HS-27A (cell line): ENCODE data around the gene ARHGAP26.

Experiments
- DNase-seq: peaks from one replicate; pipeline ENCODE4 v3.0.0-alpha.2; 2012; ENCODE audit warnings: low read depth, missing footprints

ARHGAP26 gene

DNA sequence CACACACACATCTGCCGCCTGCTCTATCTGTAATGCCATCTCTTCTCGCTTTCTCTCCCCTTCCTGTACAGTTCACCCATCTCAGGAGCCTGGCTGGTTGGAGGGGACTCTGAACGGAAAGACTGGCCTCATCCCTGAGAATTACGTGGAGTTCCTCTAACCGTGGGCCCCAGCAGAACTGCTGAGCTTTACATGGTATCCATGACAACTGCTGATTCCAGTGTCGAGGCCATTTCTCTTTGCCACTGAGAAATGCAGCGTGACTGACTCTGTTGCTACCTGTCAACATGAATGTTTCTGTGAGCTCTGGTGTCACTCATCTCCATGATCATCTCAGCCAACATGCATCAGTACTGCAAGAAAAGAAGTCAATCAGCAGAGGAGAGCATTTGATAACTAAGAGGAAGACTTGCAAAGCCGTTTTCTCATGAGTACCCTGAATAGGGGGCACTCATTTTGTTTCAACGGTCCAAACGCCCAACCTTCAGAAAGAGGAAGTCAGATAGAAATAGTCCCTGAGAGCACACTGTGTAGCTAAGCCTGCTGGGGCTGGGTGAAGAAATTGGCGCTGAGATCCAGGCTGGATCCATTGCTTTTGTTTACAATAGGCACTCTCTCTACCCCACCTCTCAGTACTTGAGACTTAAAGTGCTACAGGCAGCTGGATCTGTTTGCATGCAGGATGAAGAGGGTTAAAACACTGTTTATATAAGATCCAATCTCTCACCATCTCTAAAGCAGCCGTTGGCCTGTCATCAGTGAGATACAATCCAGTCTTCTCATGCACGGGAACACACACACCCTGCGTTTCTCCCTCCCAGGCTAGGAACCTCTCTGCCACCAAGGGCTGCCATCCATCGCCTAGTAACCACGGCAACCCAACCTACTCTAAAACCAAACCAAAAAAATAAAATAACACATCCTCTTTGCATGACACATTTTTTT lies 452.4 kb downstream of the ARHGAP26 start:
- no peak for DNase-seq

GRCh38 chr5:143224672-143225071 lies 454.5 kb downstream of the ARHGAP26 start:
- DNase-seq, result no peak

- no peak for DNase-seq
These were observed 455.3 kb downstream of the ARHGAP26 start for GRCh38 chr5:143225511-143225910.

DNA sequence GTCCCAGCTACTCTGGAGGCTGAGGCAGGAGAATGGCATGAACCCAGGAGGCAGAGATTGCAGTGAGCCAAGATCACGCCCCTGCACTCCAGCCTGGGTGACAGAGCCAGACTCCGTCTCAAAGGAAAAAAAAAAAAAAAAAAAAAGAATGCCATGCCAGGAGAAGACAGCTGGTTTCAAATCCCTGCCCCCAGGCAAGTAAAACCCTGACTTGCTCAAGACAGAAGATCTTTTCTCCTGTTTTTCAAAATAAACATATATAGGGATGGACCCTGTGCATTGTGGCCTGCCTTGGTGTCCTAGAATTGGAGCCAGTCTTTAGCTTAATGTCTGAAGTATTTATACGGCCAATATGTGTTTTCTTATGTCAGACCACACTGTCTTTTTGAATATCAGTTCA lies 456.2 kb downstream of the ARHGAP26 start:
- no peak for DNase-seq

GRCh38 chr5:143226872-143227271 lies 456.7 kb downstream of the ARHGAP26 start:
- DNase-seq, result no peak

- DNase-seq, result no peak
These were observed 457.1 kb downstream of the ARHGAP26 start for GRCh38 chr5:143227301-143227700.

- no peak for DNase-seq
These were observed 458.6 kb downstream of the ARHGAP26 start for GRCh38 chr5:143228597-143229293.

- DNase-seq, result no peak
These were observed 459.3 kb downstream of the ARHGAP26 start for GRCh38 chr5:143229426-143229895.

GRCh38 chr5:143229896-143230675 lies 459.9 kb downstream of the ARHGAP26 start:
- DNase-seq, result no peak

GRCh38 chr5:143230676-143230996 lies 460.5 kb downstream of the ARHGAP26 start:
- DNase-seq, result no peak

DNA sequence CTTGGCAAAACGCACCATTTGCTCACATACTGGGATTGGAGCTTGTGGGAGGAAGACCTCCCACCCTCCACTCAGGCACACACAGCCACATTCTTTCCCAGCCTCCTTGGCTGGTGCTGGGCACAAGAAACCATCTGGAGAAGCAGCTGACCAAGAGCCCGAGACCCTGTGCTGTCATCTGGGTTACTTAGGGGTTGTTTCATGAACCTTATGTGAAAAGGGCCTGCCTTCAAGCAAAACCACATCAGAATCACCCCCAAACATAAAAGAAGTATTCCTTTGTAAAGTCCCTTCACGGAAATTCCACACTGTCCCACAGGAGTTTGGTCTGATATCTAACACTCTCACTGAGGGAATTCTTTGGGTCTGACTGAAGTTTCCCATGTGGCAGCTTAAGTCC lies 461.2 kb downstream of the ARHGAP26 start:
- DNase-seq, result no peak

DNA sequence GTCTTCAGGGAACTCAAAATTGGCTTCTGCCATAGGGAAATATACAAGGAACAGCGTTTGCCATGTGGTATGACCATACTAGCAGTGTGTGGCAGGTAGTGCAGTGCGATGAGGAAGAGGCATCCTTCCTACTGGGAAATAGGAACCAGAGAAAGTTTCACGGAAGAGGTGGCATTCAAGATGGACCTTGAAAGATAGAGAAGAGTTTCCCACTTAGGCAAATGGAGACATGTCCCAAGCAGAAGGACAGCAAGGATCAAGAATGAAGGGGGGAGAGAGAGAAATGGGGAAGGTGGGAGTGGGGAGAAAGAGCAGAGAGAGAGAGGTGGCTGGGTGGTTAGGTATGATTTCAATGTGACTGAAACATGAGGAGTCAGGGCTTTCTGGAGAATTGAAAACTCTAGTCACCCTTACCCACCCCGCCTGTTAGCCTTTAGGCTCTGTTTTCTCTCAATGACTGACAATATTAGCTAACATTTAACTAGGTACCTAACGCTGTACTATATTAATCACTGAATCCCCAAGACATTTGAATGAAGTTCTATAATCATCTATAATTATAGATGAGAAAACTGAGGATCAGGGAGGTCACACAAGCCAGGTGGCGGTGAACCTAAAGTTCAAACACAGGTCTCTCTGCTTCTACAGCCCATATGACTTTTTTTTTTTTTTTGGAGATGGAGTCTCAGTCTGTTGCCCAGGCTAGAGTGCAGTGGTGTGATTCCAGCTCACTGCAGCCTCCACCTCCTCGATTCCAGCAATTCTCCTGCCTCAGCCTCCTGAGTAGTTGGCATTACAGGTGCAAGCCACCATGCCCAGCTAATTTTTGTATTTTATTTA lies 462.0 kb downstream of the ARHGAP26 start:
- DNase-seq, result no peak

- no peak for DNase-seq
These were observed 462.9 kb downstream of the ARHGAP26 start for GRCh38 chr5:143233031-143233430.

GRCh38 chr5:143234162-143234842 lies 464.1 kb downstream of the ARHGAP26 start:
- DNase-seq, result no peak

GRCh38 chr5:143235423-143235822 lies 465.2 kb downstream of the ARHGAP26 start:
- DNase-seq, result no peak

GRCh38 chr5:143236682-143237081 lies 466.5 kb downstream of the ARHGAP26 start:
- DNase-seq, result no peak

GRCh38 chr5:143237664-143238063 lies 467.5 kb downstream of the ARHGAP26 start:
- DNase-seq, result no peak

GRCh38 chr5:143238620-143239019 lies 468.4 kb downstream of the ARHGAP26 start:
- DNase-seq, result no peak

GRCh38 chr5:143239882-143240518 lies 469.8 kb downstream of the ARHGAP26 start:
- DNase-seq, result no peak

GRCh38 chr5:143241892-143242291 lies 471.7 kb downstream of the ARHGAP26 start:
- DNase-seq, result no peak
